Upper lobe of left lung (tissue), 4 donors: ENCODE data around the gene ABL1.

Source experiments
- POLR2A ChIP-seq, 4 donors: fragments of 450-650 bp; IDR thresholded peaks; one replicate each; pipeline ENCODE4 v1.5.1; 2016 to 2017; ENCODE audit warnings: antibody characterized with exemption in 4 of 4, mild to moderate bottlenecking in 2 of 4
- TF ChIP-seq, protein P1 (sequence below), 6 experiments: fragments of 450-650 bp in 4 of 6; fragments of 200-600 bp in 2 of 6; sonication (generic) in 2 of 6; IDR thresholded peaks; one replicate each; pipeline ENCODE4 v1.5.1; 2016 to 2019; ENCODE audit warnings: antibody characterized with exemption in 6 of 6

DNA sequence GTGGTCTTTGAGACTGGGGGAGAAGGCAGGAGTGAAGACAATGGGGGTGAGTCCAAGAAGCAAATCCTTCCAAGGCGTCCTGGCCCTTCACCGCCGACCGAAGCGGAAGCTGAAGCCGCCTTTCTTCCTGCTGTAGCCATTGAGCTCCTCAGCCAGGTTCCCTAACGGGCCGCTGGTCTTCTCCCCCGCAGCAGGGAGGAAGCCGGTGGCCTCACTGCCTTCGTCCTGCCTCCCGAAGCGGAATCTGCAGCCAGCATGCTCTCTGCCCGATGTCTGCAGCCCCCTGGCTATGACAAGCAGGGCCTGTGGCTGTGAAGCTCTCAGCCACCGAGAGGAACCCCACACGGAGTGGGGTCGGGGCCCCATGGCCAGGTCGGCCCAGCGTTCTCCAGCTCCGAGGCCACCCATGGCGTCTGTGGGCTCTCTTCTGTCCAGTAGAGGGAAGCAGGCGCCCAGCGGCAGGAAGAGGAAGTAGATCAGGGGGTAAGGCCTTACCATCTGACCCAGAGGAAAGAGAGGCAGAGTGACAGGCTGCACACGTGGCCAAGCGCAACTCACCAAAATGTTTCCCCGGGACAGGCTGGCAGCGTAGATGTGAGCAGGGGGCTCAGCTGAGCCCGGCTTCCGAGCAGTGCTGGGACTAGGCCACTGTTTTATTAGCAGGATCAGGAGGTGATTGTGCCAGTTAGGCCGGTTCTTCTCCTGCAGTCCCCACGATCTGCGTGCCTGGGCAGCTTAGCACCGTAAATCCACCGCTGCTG lies 58.5 kb downstream of the ABL1 start:
- TF ChIP-seq, protein P1, sequence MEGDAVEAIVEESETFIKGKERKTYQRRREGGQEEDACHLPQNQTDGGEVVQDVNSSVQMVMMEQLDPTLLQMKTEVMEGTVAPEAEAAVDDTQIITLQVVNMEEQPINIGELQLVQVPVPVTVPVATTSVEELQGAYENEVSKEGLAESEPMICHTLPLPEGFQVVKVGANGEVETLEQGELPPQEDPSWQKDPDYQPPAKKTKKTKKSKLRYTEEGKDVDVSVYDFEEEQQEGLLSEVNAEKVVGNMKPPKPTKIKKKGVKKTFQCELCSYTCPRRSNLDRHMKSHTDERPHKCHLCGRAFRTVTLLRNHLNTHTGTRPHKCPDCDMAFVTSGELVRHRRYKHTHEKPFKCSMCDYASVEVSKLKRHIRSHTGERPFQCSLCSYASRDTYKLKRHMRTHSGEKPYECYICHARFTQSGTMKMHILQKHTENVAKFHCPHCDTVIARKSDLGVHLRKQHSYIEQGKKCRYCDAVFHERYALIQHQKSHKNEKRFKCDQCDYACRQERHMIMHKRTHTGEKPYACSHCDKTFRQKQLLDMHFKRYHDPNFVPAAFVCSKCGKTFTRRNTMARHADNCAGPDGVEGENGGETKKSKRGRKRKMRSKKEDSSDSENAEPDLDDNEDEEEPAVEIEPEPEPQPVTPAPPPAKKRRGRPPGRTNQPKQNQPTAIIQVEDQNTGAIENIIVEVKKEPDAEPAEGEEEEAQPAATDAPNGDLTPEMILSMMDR (IDR thresholded peaks at IDR 0.05) = peak in 5 of 6 experiments; percentile 15 to 68 (median 49)
- TF ChIP-seq POLR2A (IDR thresholded peaks at IDR 0.05) = peak in 1 of 4 donors; percentile 38
